ENCODE results near the gene IKZF1.

The IKZF1 gene

DNA sequence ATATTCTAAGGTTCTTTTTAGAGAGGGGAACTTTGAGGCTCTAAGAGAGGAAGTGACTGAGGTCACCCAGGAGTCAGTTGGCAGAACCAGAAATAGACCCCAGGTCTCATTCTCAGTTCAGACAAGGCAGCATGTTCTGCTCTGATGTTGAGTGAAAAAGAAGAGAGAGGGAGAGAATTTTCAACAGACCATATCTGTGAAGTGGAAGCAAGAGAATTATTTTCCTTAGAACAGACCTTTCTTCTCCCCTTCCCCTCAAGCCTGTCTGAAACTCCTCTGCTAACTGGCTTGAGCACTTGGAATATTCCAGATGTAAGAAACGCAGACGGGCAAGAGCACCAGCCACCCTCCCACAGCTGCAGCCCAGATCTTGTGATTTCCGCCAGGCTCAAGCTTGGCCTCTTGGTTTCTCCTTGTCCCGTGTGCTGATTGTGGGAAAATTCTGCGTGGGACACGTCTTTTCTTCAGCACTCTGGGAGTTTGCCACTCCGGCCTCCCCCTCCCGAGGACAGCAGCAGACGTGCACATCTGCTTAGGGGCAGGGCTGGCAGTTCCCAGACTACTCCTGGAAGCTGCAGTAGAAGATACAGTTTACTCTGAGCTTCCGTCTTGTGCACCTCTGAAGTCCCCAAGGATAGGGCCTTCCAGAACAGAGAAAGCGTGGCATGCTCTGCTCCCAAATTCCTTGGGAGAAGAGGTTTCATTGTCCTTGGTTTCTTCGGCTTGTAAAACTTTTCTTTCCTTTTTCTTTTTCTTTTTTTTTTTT is 22.7 kb upstream of the IKZF1 start:
- Histone ChIP-seq H4K20me1 (ENCODE audit: low read depth, low read length) (no peaks in the 10 kb centered on the region), H3K9me2 (replicated peaks; ENCODE audit: insufficient read depth, low read length) (no peaks in the 10 kb centered on the region), H3K27me3 (ENCODE audit: low read length) (no peaks in the 10 kb centered on the region), H3K9me3 (ENCODE audit: insufficient read depth, low read length) (no peaks in the 10 kb centered on the region), H3K9ac (ENCODE audit: low read length) (peak overlapping the region; percentile 50), H3K27ac (ENCODE audit: low read depth, low read length) (peak overlapping the region; percentile 77), H3K4me3 (ENCODE audit: insufficient read depth, low read length, poor library complexity, severe bottlenecking) (peak overlapping the region; percentile 38), H3F3A (ENCODE audit: insufficient read depth) (peaks cover 19% of the 10 kb centered on the region), H3K36me3 (ENCODE audit: low read length) (no peaks in the 10 kb centered on the region), H2AFZ (ENCODE audit: low read depth, low read length, severe bottlenecking) (peak overlapping the region; percentile 75), H3K4me2 (ENCODE audit: low read depth, low read length, poor library complexity, severe bottlenecking) (peak overlapping the region; percentile 69), H3K79me2 (ENCODE audit: insufficient read depth, low read length) (no peaks in the 10 kb centered on the region)
- no peak for TF ChIP-seq EZH2phosphoT487 (conservative IDR thresholded peaks at IDR 0.05; ENCODE audit: low read length)
- no peak for TF ChIP-seq CTCF (IDR thresholded peaks at IDR 0.05; ENCODE audit: insufficient read depth, low read length, poor library complexity, severe bottlenecking)

DNA sequence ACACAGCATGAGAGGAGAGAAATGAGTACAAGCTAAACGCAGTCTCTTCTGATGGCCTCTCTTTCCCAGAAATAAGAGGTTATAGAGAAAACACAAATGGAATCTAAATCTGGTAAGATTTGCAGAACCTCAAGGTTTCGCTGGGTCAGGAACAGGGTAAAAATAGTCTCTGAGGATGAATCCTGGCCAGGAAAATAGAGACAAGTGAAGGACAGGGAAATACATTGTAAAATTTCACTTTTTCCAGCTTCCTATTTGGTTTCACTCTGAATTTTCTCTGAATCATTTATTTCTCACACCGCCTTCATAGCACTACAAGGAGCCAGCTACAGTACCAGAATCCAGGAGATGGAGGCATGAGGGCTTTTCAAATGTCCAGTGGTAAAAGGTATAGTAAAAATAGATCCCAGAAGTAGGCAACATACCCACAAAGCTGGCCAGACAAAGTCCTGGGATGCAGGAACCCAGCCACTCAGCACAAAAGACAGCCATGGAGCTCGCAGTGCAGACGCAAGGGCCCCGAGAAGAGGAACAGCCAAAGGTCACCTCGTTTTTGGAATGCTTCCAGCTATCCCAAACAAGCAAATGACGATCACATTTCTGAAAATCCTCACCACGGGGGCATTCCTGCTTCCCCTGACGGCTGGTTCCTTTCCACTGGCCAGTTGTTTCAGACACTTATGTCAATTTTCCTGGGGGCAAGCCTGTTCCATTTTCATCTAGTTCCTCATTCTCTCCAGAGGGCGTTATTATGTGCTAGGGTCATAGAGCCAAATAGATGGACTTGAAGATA is 21.5 kb upstream of the IKZF1 start:
- Histone ChIP-seq H3K27me3 (ENCODE audit: low read length) (no peaks in the 10 kb centered on the region), H4K20me1 (ENCODE audit: low read depth, low read length) (no peaks in the 10 kb centered on the region), H3K4me3 (ENCODE audit: insufficient read depth, low read length, poor library complexity, severe bottlenecking) (peak overlapping the region; percentile 23), H3K4me2 (ENCODE audit: low read depth, low read length, poor library complexity, severe bottlenecking) (peak overlapping the region; percentile 69), H3K9me2 (replicated peaks; ENCODE audit: insufficient read depth, low read length) (no peaks in the 10 kb centered on the region), H3K9me3 (ENCODE audit: insufficient read depth, low read length) (no peaks in the 10 kb centered on the region), H3K27ac (ENCODE audit: low read depth, low read length) (peak overlapping the region; percentile 17; the same call in 1 of the 2 replicates), H3K36me3 (ENCODE audit: low read length) (no peaks in the 10 kb centered on the region), H3F3A (ENCODE audit: insufficient read depth) (peaks cover 19% of the 10 kb centered on the region), H3K9ac (ENCODE audit: low read length) (peak overlapping the region; percentile 50), H3K79me2 (ENCODE audit: insufficient read depth, low read length) (no peaks in the 10 kb centered on the region), H2AFZ (ENCODE audit: low read depth, low read length, severe bottlenecking) (peak overlapping the region; percentile 84)
- TF ChIP-seq EZH2phosphoT487 (conservative IDR thresholded peaks at IDR 0.05; ENCODE audit: low read length) (no peak), CTCF (IDR thresholded peaks at IDR 0.05; ENCODE audit: insufficient read depth, low read length, poor library complexity, severe bottlenecking) (no peak)

DNA sequence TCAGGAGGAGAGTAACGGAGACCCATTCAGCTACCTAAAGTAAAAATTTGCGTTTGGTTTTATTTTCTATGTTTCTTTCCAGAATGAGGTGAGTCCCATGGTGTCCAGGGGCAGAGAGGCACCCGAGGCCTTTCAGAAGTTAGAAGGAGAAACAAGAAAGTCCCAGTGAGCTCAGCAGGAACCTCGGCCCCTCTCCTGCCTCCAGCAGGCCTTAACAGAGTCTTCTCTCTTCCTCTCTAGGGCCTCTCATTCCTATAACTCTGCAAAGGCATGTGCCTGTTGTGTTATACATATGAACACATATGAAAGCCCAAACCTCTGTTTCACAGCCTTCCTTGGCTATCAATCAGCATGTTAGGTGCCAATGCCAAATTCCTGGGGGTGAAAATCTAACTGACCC is 20.8 kb upstream of the IKZF1 start:
- H3K4me3 ChIP-seq (ENCODE audit: insufficient read depth, low read length, poor library complexity, severe bottlenecking), result no peak overlapping the region
- no peaks in the 10 kb centered on the region for H3K27me3 ChIP-seq (ENCODE audit: low read length)
- H3K27ac ChIP-seq (ENCODE audit: low read depth, low read length), result no peak overlapping the region
- H3K36me3 ChIP-seq (ENCODE audit: low read length), result no peaks in the 10 kb centered on the region
- H3K79me2 ChIP-seq (ENCODE audit: insufficient read depth, low read length), result no peaks in the 10 kb centered on the region
- no peak overlapping the region for H3K4me2 ChIP-seq (ENCODE audit: low read depth, low read length, poor library complexity, severe bottlenecking)
- H3K9me2 ChIP-seq (replicated peaks; ENCODE audit: insufficient read depth, low read length), result no peaks in the 10 kb centered on the region
- no peaks in the 10 kb centered on the region for H4K20me1 ChIP-seq (ENCODE audit: low read depth, low read length)
- no peak overlapping the region for H3K9ac ChIP-seq (ENCODE audit: low read length)
- H2AFZ ChIP-seq (ENCODE audit: low read depth, low read length, severe bottlenecking), result no peak overlapping the region
- TF ChIP-seq CTCF (IDR thresholded peaks at IDR 0.05; ENCODE audit: insufficient read depth, low read length, poor library complexity, severe bottlenecking) (no peak), EZH2phosphoT487 (conservative IDR thresholded peaks at IDR 0.05; ENCODE audit: low read length) (no peak)
- H3K9me3 ChIP-seq (ENCODE audit: insufficient read depth, low read length), result no peaks in the 10 kb centered on the region
- peaks cover 19% of the 10 kb centered on the region for H3F3A ChIP-seq (ENCODE audit: insufficient read depth)

Measured in SU-DHL-6 (cell line).